ENCODE measurements around the gene TMEM161A. TPM values are rescaled to one million over a fixed set of nuclear protein-coding genes. Genes with fewer than 3 reads are reported as not detected.

TMEM161A gene
- total and polyA plus RNA-seq, 9 of the 15 experiments (the other 6 are each of a cell fraction or from before 2014, with no cell fraction given): 0.63 to 92.3 (median 38.9) TPM

GRCh38 chr19:19171821-19172532 lies 33.7 kb upstream of the TMEM161A start (continued):
- TF ChIP-seq RUNX1 (IDR thresholded peaks at IDR 0.05; ENCODE audit: low read depth) (no peak), MCM7 (IDR thresholded peaks at IDR 0.05) (no peak), ERF (CRISPR knock-in tag; IDR thresholded peaks at IDR 0.05) (no peak), HNRNPLL (IDR thresholded peaks at IDR 0.05; ENCODE audit: low read depth, low read length, poor library complexity, severe bottlenecking) (no peak), NFIC (IDR thresholded peaks at IDR 0.05) (0 out of 2 replicates have a peak, but pooled peaks have one; percentile 4), CCAR2 (IDR thresholded peaks at IDR 0.05; ENCODE audit: low read depth, low read length) (no peak), ADNP (tag; IDR thresholded peaks at IDR 0.05) (peak; percentile 93), CCNT2 (IDR thresholded peaks at IDR 0.05; ENCODE audit: borderline replicate concordance, extremely low read depth, insufficient read length, low read depth, low read length) (peak; percentile 21), PHB2 (IDR thresholded peaks at IDR 0.05; ENCODE audit: low read depth) (no peak), GATAD2A (IDR thresholded peaks at IDR 0.05) (0 out of 2 replicates have a peak, but pooled peaks have one; percentile 9), HDAC8 (tag; IDR thresholded peaks at IDR 0.05) (no peak), ETV1 (tag; conservative IDR thresholded peaks at IDR 0.05; ENCODE audit: low read depth) (no peak), ZNF79 (CRISPR knock-in tag; IDR thresholded peaks at IDR 0.05; ENCODE audit: low read depth) (no peak), NFIX (CRISPR knock-in tag; IDR thresholded peaks at IDR 0.05; ENCODE audit: low read depth) (no peak), WHSC1 (IDR thresholded peaks at IDR 0.05; ENCODE audit: low read length) (no peak), ZBTB33 (CRISPR knock-in tag; IDR thresholded peaks at IDR 0.05) (peak; percentile 57; the same call in 1 of the 2 replicates), MBD1 (CRISPR knock-in tag; IDR thresholded peaks at IDR 0.05) (no peak), TARDBP (IDR thresholded peaks at IDR 0.05) (no peak), ZFPM2 (CRISPR knock-in tag; IDR thresholded peaks at IDR 0.05) (no peak), HDAC2 (IDR thresholded peaks at IDR 0.05) (peak; percentile 96)
- TF ChIP-seq, protein P1, sequence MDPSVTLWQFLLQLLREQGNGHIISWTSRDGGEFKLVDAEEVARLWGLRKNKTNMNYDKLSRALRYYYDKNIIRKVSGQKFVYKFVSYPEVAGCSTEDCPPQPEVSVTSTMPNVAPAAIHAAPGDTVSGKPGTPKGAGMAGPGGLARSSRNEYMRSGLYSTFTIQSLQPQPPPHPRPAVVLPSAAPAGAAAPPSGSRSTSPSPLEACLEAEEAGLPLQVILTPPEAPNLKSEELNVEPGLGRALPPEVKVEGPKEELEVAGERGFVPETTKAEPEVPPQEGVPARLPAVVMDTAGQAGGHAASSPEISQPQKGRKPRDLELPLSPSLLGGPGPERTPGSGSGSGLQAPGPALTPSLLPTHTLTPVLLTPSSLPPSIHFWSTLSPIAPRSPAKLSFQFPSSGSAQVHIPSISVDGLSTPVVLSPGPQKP (CRISPR knock-in tag; IDR thresholded peaks at IDR 0.05): no peak
- TF ChIP-seq, protein P2, sequence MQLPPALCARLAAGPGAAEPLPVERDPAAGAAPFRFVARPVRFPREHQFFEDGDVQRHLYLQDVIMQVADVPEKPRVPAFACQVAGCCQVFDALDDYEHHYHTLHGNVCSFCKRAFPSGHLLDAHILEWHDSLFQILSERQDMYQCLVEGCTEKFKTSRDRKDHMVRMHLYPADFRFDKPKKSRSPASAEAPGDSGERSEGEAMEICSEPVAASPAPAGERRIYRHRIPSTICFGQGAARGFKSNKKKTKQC (CRISPR knock-in tag; IDR thresholded peaks at IDR 0.05): no peak
- TF ChIP-seq, protein P3, sequence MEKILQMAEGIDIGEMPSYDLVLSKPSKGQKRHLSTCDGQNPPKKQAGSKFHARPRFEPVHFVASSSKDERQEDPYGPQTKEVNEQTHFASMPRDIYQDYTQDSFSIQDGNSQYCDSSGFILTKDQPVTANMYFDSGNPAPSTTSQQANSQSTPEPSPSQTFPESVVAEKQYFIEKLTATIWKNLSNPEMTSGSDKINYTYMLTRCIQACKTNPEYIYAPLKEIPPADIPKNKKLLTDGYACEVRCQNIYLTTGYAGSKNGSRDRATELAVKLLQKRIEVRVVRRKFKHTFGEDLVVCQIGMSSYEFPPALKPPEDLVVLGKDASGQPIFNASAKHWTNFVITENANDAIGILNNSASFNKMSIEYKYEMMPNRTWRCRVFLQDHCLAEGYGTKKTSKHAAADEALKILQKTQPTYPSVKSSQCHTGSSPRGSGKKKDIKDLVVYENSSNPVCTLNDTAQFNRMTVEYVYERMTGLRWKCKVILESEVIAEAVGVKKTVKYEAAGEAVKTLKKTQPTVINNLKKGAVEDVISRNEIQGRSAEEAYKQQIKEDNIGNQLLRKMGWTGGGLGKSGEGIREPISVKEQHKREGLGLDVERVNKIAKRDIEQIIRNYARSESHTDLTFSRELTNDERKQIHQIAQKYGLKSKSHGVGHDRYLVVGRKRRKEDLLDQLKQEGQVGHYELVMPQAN (IDR thresholded peaks at IDR 0.05; ENCODE audit: borderline replicate concordance): no peak
